OCI-LY1 (cell line): ENCODE results near the gene MPEG1.

Experiments used
- H2AFZ ChIP-seq: fragments of 200-600 bp; sonication (generic), shearing (Covaris generic); 2 replicates; pipeline ENCODE4 v1.6.0; 2014; ENCODE audit warnings: antibody characterized with exemption, mild to moderate bottlenecking, low read length
- H3F3A ChIP-seq: fragments of 200-600 bp; sonication (generic), shearing (Covaris generic); 2 replicates; pipeline ENCODE4 v1.6.0; 2014; ENCODE audit warnings: mild to moderate bottlenecking, antibody characterized with exemption, low read length, moderate library complexity; ENCODE audit not compliant: insufficient read depth
- H3K27ac ChIP-seq: fragments of 200-600 bp; sonication (generic); 2 replicates; pipeline ENCODE4 v1.5.1; 2014; ENCODE audit warnings: low read length, mixed run types, mild to moderate bottlenecking, low read depth; ENCODE audit not compliant: poor library complexity, severe bottlenecking
- H3K27me3 ChIP-seq: fragments of 200-600 bp; sonication (generic); 2 replicates; pipeline ENCODE4 v1.6.0; 2014; ENCODE audit warnings: antibody characterized with exemption, mild to moderate bottlenecking, low read length, moderate library complexity; ENCODE audit not compliant: insufficient read depth
- H3K36me3 ChIP-seq: fragments of 200-600 bp; sonication (generic); 2 replicates; pipeline ENCODE4 v1.6.1; 2014; ENCODE audit warnings: mild to moderate bottlenecking, antibody characterized with exemption, low read length, moderate library complexity, mixed read lengths; ENCODE audit not compliant: insufficient read depth
- H3K4me1 ChIP-seq: fragments of 200-600 bp; sonication (generic); 2 replicates; pipeline ENCODE4 v1.5.1; 2014; ENCODE audit warnings: mild to moderate bottlenecking, low read length, moderate library complexity; ENCODE audit not compliant: insufficient read depth, severe bottlenecking
- H3K4me2 ChIP-seq: fragments of 200-600 bp; sonication (generic), shearing (Covaris generic); 2 replicates; pipeline ENCODE4 v1.6.1; 2014; ENCODE audit warnings: low read length
- H3K4me3 ChIP-seq: fragments of 200-600 bp; sonication (generic); 2 replicates; pipeline ENCODE4 v1.5.1; 2014; ENCODE audit warnings: low read length, low read depth, mild to moderate bottlenecking, mixed read lengths; ENCODE audit not compliant: poor library complexity, severe bottlenecking
- H3K79me2 ChIP-seq: fragments of 200-600 bp; shearing (Covaris generic); 2 replicates; pipeline ENCODE4 v1.6.1; 2016; ENCODE audit warnings: mixed run types, low read length, mixed read lengths; ENCODE audit not compliant: insufficient read depth
- H3K9ac ChIP-seq: fragments of 200-600 bp; sonication (generic), shearing (Covaris generic); 2 replicates; pipeline ENCODE4 v1.6.1; 2014; ENCODE audit warnings: mild to moderate bottlenecking, low read length, mixed read lengths
- H3K9me2 ChIP-seq: fragments of 200-600 bp; sonication (generic), shearing (Covaris generic); 2 replicates; pipeline ENCODE4 v1.6.1; 2014; ENCODE audit warnings: low read depth, mild to moderate bottlenecking, low read length, mixed read lengths
- H3K9me3 ChIP-seq: fragments of 200-600 bp; shearing (Covaris generic); 2 replicates; pipeline ENCODE4 v1.6.1; 2014; ENCODE audit warnings: low read length, mixed read lengths
- H4K20me1 ChIP-seq: fragments of 200-600 bp; sonication (generic), shearing (Covaris generic); 2 replicates; pipeline ENCODE4 v1.6.0; 2016; ENCODE audit warnings: mild to moderate bottlenecking, low read length; ENCODE audit not compliant: insufficient read depth
- EZH2 ChIP-seq: fragments of 200-600 bp; sonication (generic), shearing (Covaris generic); IDR thresholded peaks from 2 replicates; pipeline ENCODE4 v1.8.0; 2017; ENCODE audit warnings: borderline replicate concordance, mixed run types, mild to moderate bottlenecking, antibody characterized with exemption, low read length, moderate library complexity, mixed read lengths
- TF ChIP-seq, protein P1 (sequence below): fragments of 200-600 bp; sonication (generic), shearing (Covaris generic); IDR thresholded peaks from 2 replicates; pipeline ENCODE4 v1.5.1; 2017; ENCODE audit warnings: mild to moderate bottlenecking, antibody characterized with exemption, low read length, moderate library complexity, mixed read lengths

The MPEG1 gene

DNA sequence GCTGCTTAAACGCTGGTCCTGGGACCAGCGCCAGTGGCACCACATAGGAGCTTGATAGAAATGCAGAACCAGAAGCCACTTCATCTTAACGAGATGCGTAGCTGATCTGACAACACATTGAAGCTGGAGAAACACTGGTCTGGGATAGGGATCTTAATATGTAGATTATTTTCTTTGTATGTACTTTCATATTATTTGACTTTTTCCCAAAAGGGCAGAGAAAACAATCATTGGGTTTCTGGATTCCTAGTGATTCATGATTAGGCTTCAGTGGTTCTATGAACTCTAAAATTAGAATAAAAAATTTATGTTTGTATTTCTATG is 12.3 kb downstream of the MPEG1 start:
- TF ChIP-seq EZH2: no peak
- Histone ChIP-seq H4K20me1 (no peaks in the 10 kb centered on the region), H3K9me2 (no peaks in the 10 kb centered on the region), H3K27ac (no peak overlapping the region), H3K27me3 (no peaks in the 10 kb centered on the region), H2AFZ (no peak overlapping the region), H3K36me3 (no peaks in the 10 kb centered on the region), H3K4me1 (peaks cover 15% of the 10 kb centered on the region), H3K79me2 (no peaks in the 10 kb centered on the region), H3K4me2 (no peak overlapping the region), H3K4me3 (no peak overlapping the region), H3K9ac (no peak overlapping the region), H3F3A (no peaks in the 10 kb centered on the region), H3K9me3 (no peaks in the 10 kb centered on the region)

DNA sequence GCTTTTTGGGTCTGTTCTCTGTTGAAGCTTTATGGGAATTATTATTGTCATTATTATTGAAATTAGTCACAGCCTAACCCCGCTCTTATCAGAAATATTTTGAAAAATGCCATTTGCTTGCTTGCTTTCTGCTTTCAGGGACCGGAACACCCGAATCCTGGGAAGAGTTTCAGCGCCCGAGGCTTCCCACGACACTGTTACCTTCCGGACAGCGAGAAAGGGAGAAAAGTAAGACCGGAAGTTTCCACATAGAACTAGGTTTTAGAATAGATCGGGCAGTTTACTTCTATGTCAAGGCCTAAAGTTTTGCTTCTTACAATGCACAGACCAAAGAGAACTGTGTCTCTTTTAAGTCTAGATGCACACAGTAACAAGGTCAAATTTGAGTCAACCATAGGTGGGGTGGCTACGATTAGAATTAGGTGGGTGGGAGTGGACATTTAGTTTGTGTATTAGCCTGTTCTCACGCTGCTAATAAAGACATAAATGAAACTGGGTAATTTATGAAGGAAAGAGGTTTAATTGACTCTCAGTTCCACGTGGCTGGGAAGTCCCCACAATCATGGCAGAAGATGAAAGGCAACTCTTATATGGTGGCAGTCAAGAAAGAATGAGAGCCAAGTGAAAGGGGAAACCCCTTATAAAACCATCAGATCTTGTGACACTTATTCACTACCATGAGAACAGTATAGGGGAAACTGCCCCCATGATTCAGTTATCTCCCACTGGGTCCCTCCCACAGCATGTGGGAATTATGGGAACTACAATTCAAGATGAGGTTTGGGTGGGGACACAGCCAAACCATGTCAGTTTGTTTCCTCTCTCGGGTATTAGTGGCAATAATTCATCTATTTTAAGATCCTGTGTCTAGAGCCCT is 12.9 kb downstream of the MPEG1 start:
- Histone ChIP-seq H3K4me3 (no peak overlapping the region), H3K9ac (no peak overlapping the region), H2AFZ (no peak overlapping the region), H3K4me2 (no peak overlapping the region), H4K20me1 (no peaks in the 10 kb centered on the region), H3K79me2 (no peaks in the 10 kb centered on the region), H3K27ac (no peak overlapping the region), H3K36me3 (no peaks in the 10 kb centered on the region), H3K27me3 (no peaks in the 10 kb centered on the region), H3K9me2 (no peaks in the 10 kb centered on the region), H3K9me3 (no peaks in the 10 kb centered on the region), H3K4me1 (peaks cover 15% of the 10 kb centered on the region), H3F3A (no peaks in the 10 kb centered on the region)
- no peak for TF ChIP-seq EZH2
- TF ChIP-seq, protein P1, sequence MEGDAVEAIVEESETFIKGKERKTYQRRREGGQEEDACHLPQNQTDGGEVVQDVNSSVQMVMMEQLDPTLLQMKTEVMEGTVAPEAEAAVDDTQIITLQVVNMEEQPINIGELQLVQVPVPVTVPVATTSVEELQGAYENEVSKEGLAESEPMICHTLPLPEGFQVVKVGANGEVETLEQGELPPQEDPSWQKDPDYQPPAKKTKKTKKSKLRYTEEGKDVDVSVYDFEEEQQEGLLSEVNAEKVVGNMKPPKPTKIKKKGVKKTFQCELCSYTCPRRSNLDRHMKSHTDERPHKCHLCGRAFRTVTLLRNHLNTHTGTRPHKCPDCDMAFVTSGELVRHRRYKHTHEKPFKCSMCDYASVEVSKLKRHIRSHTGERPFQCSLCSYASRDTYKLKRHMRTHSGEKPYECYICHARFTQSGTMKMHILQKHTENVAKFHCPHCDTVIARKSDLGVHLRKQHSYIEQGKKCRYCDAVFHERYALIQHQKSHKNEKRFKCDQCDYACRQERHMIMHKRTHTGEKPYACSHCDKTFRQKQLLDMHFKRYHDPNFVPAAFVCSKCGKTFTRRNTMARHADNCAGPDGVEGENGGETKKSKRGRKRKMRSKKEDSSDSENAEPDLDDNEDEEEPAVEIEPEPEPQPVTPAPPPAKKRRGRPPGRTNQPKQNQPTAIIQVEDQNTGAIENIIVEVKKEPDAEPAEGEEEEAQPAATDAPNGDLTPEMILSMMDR: no peak

DNA sequence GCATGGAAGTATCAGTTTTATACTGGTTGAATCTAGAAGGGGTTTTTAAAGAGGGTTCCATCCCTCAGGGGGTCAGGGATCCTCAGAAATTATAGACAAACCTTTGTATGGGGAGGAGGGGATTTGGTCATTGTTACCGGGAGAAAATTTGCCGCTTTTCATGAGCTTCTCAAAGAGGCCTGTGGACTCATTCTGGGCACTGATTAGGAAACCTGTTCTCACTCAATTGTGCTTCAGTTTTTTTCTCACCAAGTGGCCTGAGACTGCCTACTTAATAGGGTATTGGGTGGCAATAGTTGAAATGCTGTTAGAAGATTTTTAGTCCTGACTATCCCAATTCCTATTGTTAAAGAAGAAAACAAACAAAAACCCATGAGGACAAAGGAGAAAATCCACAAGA is 14.0 kb downstream of the MPEG1 start:
- Histone ChIP-seq H3K4me2 (no peak overlapping the region), H3K9ac (no peak overlapping the region), H3K4me3 (no peak overlapping the region), H3K27me3 (no peaks in the 10 kb centered on the region), H2AFZ (no peak overlapping the region), H3K4me1 (peaks cover 15% of the 10 kb centered on the region), H3K27ac (no peak overlapping the region), H3K9me3 (no peaks in the 10 kb centered on the region), H3K36me3 (no peaks in the 10 kb centered on the region), H3K9me2 (no peaks in the 10 kb centered on the region), H3F3A (no peaks in the 10 kb centered on the region), H4K20me1 (no peaks in the 10 kb centered on the region), H3K79me2 (no peaks in the 10 kb centered on the region)
- TF ChIP-seq, protein P1: no peak
- no peak for TF ChIP-seq EZH2

DNA sequence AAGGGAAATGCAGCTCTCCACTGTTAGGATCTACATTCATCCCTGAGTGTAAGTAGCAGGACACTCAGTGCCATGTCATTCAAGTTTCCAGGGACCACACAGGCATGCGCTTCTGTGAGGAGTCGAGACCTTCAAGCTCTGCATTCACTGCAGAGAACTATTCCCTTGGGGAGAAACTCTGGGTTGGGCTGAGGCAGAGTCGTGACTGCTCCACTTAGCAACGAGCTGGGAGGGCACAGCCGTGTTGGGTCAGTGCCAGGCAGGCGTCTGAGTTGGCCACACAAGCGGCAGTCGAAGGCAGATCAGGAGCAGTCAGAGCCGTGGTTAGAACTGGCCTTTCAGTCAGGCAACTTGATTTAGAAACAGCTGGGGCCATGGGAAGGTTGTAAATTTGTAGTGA is 14.7 kb downstream of the MPEG1 start:
- H3K9ac ChIP-seq: no peak overlapping the region
- peaks cover 15% of the 10 kb centered on the region for H3K4me1 ChIP-seq
- no peaks in the 10 kb centered on the region for H4K20me1 ChIP-seq
- no peaks in the 10 kb centered on the region for H3K9me2 ChIP-seq
- H2AFZ ChIP-seq: no peak overlapping the region
- H3K4me3 ChIP-seq: no peak overlapping the region
- H3K27ac ChIP-seq: no peak overlapping the region
- H3K36me3 ChIP-seq: no peaks in the 10 kb centered on the region
- no peak overlapping the region for H3K4me2 ChIP-seq
- no peaks in the 10 kb centered on the region for H3K27me3 ChIP-seq
- TF ChIP-seq, protein P1: no peak
- no peak for TF ChIP-seq EZH2
- no peaks in the 10 kb centered on the region for H3K9me3 ChIP-seq
- no peaks in the 10 kb centered on the region for H3K79me2 ChIP-seq
- H3F3A ChIP-seq: no peaks in the 10 kb centered on the region
